BLaER1 treated with 17β-estradiol and CSF1 and Interleukin-3, amounts not matched to agents 10 nM and 100 nM (cell line): ENCODE results near the gene ATR.

Experiments used
- H3K27ac ChIP-seq, 11 experiments: shearing (Covaris generic); formaldehyde crosslinking; 2 replicates each; pipeline ENCODE4 v1.8.1; 2022
- H3K27me3 ChIP-seq, 11 experiments: shearing (Covaris generic); formaldehyde crosslinking; 2 replicates each; pipeline ENCODE4 v1.8.1; 2022
- H3K36me3 ChIP-seq, 11 experiments: shearing (Covaris generic); formaldehyde crosslinking; 2 replicates each; pipeline ENCODE4 v1.8.1; 2022
- H3K4me1 ChIP-seq, 10 experiments: shearing (Covaris generic); formaldehyde crosslinking; 2 replicates each; pipeline ENCODE4 v1.8.1; 2022
- H3K4me2 ChIP-seq, 11 experiments: shearing (Covaris generic); formaldehyde crosslinking; 2 replicates each; pipeline ENCODE4 v1.8.1; 2022
- H3K4me3 ChIP-seq, 10 experiments: shearing (Covaris generic); formaldehyde crosslinking; 2 replicates each; pipeline ENCODE4 v1.8.1; 2022
- H3K9ac ChIP-seq, 11 experiments: shearing (Covaris generic); formaldehyde crosslinking; 2 replicates each; pipeline ENCODE4 v1.8.1; 2022
- H3K9me3 ChIP-seq, 11 experiments: shearing (Covaris generic); formaldehyde crosslinking; replicated peaks in 1 of 11; 2 replicates each; pipeline ENCODE4 v1.8.1; 2022
- H4K20me1 ChIP-seq, 11 experiments: shearing (Covaris generic); formaldehyde crosslinking; 2 replicates each; pipeline ENCODE4 v1.8.1; 2022
- Cebpa-rat ChIP-seq, 11 experiments: shearing (Covaris generic); IDR thresholded peaks; 2 replicates each; pipeline ENCODE4 v1.8.1; 2022

The ATR gene

GRCh38 chr3:142578329-142579223, at the start of gene ATR:
Gene ATR, minus strand, starts transcription at chr3:142578733. Its CDS starts 29 bp downstream, at chr3:142578704.
- Histone ChIP-seq H3K9me3 (no peaks in the 10 kb centered on the region), H3K27ac (peak within 1 kb of the TSS; percentile 90 to 96 (median 94)), H4K20me1 (peaks cover 0 to 31% (median 0%) of the 10 kb centered on the region in 11 experiments; a peak in 7 of 22 replicates), H3K36me3 (peaks cover 0 to 24% (median 5%) of the 10 kb centered on the region in 11 experiments; a peak in 5 of 22 replicates), H3K27me3 (no peaks in the 10 kb centered on the region), H3K9ac (peak within 1 kb of the TSS; percentile 89 to 96 (median 94)), H3K4me1 (peaks cover 24 to 53% (median 34%) of the 10 kb centered on the region in 10 experiments), H3K4me3 (peak within 1 kb of the TSS; percentile 83 to 98 (median 92)), H3K4me2 (peak within 1 kb of the TSS; percentile 88 to 97 (median 92))
- TF ChIP-seq Cebpa-rat (IDR thresholded peaks at IDR 0.05): no peak

GRCh38 chr3:142626971-142627370, 48.4 kb upstream of the ATR start:
- H3K4me1 ChIP-seq: peaks cover 0 to 11% (median 0%) of the 10 kb centered on the region in 10 experiments; a peak in 2 of 20 replicates
- no peak overlapping the region for H3K4me3 ChIP-seq
- H3K27ac ChIP-seq: no peak overlapping the region
- no peak overlapping the region for H3K9ac ChIP-seq
- H4K20me1 ChIP-seq: no peaks in the 10 kb centered on the region
- no peaks in the 10 kb centered on the region for H3K9me3 ChIP-seq
- H3K36me3 ChIP-seq: no peaks in the 10 kb centered on the region
- no peaks in the 10 kb centered on the region for H3K27me3 ChIP-seq
- TF ChIP-seq Cebpa-rat (IDR thresholded peaks at IDR 0.05): no peak
- no peak overlapping the region for H3K4me2 ChIP-seq

GRCh38 chr3:142625153-142625440, 46.6 kb upstream of the ATR start:
- H4K20me1 ChIP-seq: no peaks in the 10 kb centered on the region
- no peak overlapping the region for H3K4me3 ChIP-seq
- no peaks in the 10 kb centered on the region for H3K27me3 ChIP-seq
- no peak overlapping the region for H3K9ac ChIP-seq
- H3K4me2 ChIP-seq: no peak overlapping the region
- H3K27ac ChIP-seq: no peak overlapping the region
- H3K4me1 ChIP-seq: peaks cover 0 to 11% (median 0%) of the 10 kb centered on the region in 10 experiments; a peak in 2 of 20 replicates
- H3K9me3 ChIP-seq: no peaks in the 10 kb centered on the region
- no peak for TF ChIP-seq Cebpa-rat (IDR thresholded peaks at IDR 0.05)
- no peaks in the 10 kb centered on the region for H3K36me3 ChIP-seq

DNA sequence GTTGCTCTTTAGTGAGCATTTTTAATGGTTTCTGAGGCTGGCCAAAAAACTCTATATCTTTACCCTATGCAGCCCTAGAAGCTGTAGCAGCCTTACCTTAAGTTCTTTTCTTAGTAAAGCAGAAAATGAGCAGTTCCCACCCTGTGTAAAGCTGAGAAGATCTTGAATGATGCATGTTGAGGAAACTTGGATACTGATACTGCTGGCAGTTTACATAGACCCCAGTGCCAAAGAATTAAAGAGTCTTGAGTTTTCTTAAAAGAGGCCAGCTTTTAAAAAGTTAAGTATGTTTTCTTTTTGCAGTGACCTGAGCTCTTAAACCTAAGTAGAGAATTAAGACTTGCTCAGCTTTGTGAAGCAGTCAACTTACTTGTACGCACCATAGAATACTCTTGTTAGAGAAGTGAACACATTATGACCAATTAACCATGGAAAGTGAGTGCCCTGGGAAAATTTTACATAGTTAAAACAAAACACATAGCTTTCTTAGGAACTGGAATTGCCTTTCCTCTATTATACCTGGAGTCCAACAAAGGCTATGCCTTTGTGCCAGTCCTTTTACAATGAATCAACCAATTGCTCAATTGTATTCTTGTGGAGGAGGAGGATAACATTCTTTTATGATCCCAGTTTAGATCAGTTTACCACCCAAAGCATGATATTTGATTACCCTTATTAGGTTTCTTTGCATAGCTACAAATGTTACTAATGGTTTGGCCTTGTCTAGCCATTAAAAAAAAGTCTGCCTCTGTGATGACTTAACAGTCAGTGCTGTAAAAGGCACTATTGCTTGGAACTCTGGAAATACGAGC, 46.0 kb upstream of the ATR start:
- Histone ChIP-seq H3K9ac (no peak overlapping the region), H3K4me3 (no peak overlapping the region)
- no peak for TF ChIP-seq Cebpa-rat (IDR thresholded peaks at IDR 0.05)

DNA sequence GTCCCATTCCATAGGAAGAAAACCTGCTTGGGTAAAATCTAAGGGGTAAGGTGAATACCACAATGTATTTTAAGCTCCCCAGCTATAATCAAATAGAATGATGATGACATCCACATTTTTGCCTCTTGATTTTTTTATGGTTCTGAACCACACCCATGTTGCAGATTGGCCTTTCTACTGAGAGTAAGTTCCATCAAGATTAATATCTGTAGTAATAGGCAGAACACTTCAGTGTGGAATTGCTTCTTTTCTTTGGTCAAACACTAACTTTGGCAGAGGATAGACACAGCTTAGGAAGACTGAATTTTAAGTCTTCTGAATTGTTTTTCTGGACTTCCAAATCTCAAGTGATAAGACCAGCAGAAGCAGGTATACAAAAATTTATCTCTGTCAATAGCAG, 44.7 kb upstream of the ATR start:
- H3K4me1 ChIP-seq: peaks cover 0 to 2% (median 0%) of the 10 kb centered on the region in 10 experiments; a peak in 1 of 20 replicates
- H3K4me2 ChIP-seq: no peak overlapping the region
- H4K20me1 ChIP-seq: no peaks in the 10 kb centered on the region
- no peak for TF ChIP-seq Cebpa-rat (IDR thresholded peaks at IDR 0.05)
- no peak overlapping the region for H3K4me3 ChIP-seq
- no peak overlapping the region for H3K9ac ChIP-seq
- H3K27me3 ChIP-seq: no peaks in the 10 kb centered on the region
- H3K9me3 ChIP-seq: no peaks in the 10 kb centered on the region
- no peak overlapping the region for H3K27ac ChIP-seq
- no peaks in the 10 kb centered on the region for H3K36me3 ChIP-seq

More for the DNA sequence above, 46.0 kb upstream of the ATR start:
- Histone ChIP-seq H3K27me3 (no peaks in the 10 kb centered on the region), H3K36me3 (no peaks in the 10 kb centered on the region), H3K4me1 (peaks cover 0 to 11% (median 0%) of the 10 kb centered on the region in 10 experiments; a peak in 2 of 20 replicates), H3K27ac (no peak overlapping the region), H3K4me2 (no peak overlapping the region), H4K20me1 (no peaks in the 10 kb centered on the region), H3K9me3 (no peaks in the 10 kb centered on the region)

GRCh38 chr3:142622405-142622804, 43.9 kb upstream of the ATR start:
- Histone ChIP-seq H3K4me2 (no peak overlapping the region), H3K36me3 (no peaks in the 10 kb centered on the region), H4K20me1 (no peaks in the 10 kb centered on the region), H3K9me3 (no peaks in the 10 kb centered on the region), H3K4me3 (no peak overlapping the region), H3K9ac (no peak overlapping the region), H3K27me3 (no peaks in the 10 kb centered on the region), H3K4me1 (no peaks in the 10 kb centered on the region), H3K27ac (no peak overlapping the region)
- no peak for TF ChIP-seq Cebpa-rat (IDR thresholded peaks at IDR 0.05)

DNA sequence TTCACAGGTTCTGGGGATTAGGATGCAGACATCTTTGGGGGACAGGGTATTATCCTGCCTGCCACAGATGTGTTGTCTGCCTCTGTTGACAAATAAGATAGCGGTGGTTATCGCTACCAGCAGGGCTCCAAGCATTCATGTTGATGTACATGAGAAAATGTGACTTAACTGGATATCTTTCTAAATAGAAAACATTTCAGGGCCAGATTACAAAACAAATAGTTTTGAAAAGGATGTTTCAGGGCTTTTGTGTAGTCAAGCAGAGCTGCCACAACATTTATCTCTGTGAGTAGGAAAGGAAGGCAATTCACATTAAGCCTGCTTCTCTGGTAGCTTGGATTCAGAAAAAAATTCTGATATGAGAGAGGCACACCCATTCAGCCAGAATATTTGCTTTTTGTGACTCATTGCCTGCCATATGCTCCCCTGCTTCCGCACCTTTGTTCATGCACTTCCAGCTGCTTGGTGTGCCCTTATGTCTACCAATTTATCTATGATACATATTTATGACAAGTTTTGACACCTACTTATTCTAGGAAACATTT, 40.5 kb upstream of the ATR start:
- H3K4me3 ChIP-seq: no peak overlapping the region
- no peak overlapping the region for H3K27ac ChIP-seq
- no peak overlapping the region for H3K4me2 ChIP-seq
- H3K36me3 ChIP-seq: no peaks in the 10 kb centered on the region
- TF ChIP-seq Cebpa-rat (IDR thresholded peaks at IDR 0.05): no peak
- no peak overlapping the region for H3K9ac ChIP-seq
- no peaks in the 10 kb centered on the region for H3K4me1 ChIP-seq
- H3K27me3 ChIP-seq: no peaks in the 10 kb centered on the region
- no peaks in the 10 kb centered on the region for H3K9me3 ChIP-seq
- H4K20me1 ChIP-seq: no peaks in the 10 kb centered on the region

DNA sequence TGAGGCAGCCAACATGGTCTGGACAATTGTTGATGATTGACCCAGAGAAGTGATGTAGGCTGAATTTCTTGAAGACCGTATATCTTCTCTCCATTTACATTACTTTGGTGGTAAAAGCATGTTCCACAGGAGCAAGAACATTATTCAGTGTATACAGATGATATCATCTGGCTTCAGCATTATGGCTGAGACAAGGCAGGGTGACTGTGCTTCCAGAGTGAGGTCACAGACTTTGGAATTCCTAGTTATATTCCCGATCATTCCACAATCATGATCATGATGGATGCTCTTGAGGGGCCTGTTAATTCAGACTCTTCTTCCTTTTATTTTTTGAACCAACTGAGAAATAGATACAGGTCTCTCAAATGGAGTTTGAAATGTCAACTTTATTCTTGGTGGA, 36.6 kb upstream of the ATR start:
- no peak overlapping the region for H3K9ac ChIP-seq
- no peaks in the 10 kb centered on the region for H4K20me1 ChIP-seq
- H3K27me3 ChIP-seq: no peaks in the 10 kb centered on the region
- no peak overlapping the region for H3K27ac ChIP-seq
- H3K9me3 ChIP-seq: no peaks in the 10 kb centered on the region
- no peak overlapping the region for H3K4me3 ChIP-seq
- H3K36me3 ChIP-seq: no peaks in the 10 kb centered on the region
- no peak overlapping the region for H3K4me2 ChIP-seq
- H3K4me1 ChIP-seq: no peaks in the 10 kb centered on the region
- TF ChIP-seq Cebpa-rat (IDR thresholded peaks at IDR 0.05): no peak

- no peak overlapping the region for H3K4me3 ChIP-seq
- H3K27me3 ChIP-seq: no peaks in the 10 kb centered on the region
- no peak for TF ChIP-seq Cebpa-rat (IDR thresholded peaks at IDR 0.05)
- no peaks in the 10 kb centered on the region for H3K9me3 ChIP-seq
- H3K27ac ChIP-seq: no peak overlapping the region
- no peaks in the 10 kb centered on the region for H3K36me3 ChIP-seq
- H3K4me1 ChIP-seq: no peaks in the 10 kb centered on the region
- H3K9ac ChIP-seq: no peak overlapping the region
- no peaks in the 10 kb centered on the region for H4K20me1 ChIP-seq
- no peak overlapping the region for H3K4me2 ChIP-seq
Measured at GRCh38 chr3:142614059-142614626, 35.6 kb upstream of the ATR start.
